GM20431 (cell line): Measurements from ENCODE around the gene SLC28A1.
"Not testable (repeated sequence)": the region's sequence is repeated elsewhere in the genome, so short reads cannot be mapped to it uniquely, and the experiment has no call there.

Experiments
- in situ Hi-C: fragments of 300-500 bp; cut with MseI, MboI; formaldehyde crosslinking; loops from one replicate; pipeline ENCODE4 v1.15.0; 2020; ENCODE audit warnings: low sequenced_read_pairs; ENCODE audit not compliant: unreplicated experiment

The SLC28A1 gene

GRCh38 chr15:84905016-84905916 is 20.8 kb downstream of the SLC28A1 start:
- in situ Hi-C loops, result no loop called here

GRCh38 chr15:84907731-84908130 is 23.3 kb downstream of the SLC28A1 start:
- in situ Hi-C loops, result no loop called here

DNA sequence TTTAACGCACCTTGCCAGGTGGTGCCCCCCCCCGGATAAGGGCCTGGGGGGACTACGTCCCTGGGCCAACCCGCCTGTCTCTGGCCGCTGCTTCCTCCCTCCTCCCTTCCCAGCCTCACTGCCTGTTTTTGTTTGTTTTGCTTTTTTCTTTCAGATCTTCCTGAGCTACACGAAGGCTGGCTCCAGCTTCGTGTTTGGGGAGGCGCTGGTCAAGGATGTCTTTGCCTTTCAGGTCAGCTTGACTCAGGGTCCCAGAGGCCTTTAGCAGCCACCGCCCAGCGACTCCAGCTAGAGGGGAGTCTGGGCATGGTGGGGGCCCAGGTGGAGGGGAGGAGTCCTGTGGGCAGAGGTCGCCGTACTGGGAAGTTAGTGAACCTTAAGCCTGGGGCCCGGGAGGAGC is 24.1 kb downstream of the SLC28A1 start:
- in situ Hi-C loops, result no loop called here

DNA sequence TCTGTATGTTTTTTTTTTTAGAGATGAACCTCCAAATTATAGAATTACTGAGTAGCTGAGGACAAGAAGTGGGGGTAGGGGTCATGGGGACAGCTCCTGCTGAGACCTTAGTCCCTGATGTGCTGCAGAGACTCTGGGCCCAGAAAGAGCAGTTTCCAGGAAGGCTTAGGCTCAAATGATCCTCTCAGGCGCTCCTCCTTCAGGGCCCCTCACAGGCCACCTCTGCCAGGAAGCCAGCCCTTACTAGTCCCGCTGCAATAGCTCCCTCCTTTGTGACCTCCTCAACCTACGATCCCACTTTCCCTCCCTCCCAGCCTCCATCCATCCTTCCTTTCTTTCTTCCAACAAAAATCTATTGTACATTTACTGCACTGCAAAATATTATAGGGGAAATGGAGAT is 24.6 kb downstream of the SLC28A1 start:
- in situ Hi-C loops, result no loop called here

DNA sequence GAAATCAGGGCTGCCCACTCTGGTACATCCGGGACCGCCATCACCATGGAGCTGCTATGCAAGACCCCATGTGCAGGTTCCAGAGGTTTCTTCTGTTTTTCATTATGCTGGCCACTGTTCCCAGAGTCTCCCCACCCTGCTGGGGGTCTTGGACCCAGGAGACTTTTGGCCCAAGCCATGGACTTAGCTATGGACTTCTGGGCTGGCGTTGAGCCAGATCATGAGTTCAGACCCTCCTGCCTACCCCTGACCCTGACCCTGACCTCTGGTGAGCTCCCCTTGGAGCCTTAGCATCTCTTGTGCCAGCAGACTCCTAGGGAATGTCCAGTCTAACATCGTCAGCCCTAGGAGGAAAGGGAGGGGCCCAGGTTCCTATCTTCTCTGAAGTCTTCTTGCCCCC is 25.3 kb downstream of the SLC28A1 start:
- in situ Hi-C loops, result no loop called here

GRCh38 chr15:84910928-84911623 is 26.6 kb downstream of the SLC28A1 start:
- in situ Hi-C loops, result no loop called here

DNA sequence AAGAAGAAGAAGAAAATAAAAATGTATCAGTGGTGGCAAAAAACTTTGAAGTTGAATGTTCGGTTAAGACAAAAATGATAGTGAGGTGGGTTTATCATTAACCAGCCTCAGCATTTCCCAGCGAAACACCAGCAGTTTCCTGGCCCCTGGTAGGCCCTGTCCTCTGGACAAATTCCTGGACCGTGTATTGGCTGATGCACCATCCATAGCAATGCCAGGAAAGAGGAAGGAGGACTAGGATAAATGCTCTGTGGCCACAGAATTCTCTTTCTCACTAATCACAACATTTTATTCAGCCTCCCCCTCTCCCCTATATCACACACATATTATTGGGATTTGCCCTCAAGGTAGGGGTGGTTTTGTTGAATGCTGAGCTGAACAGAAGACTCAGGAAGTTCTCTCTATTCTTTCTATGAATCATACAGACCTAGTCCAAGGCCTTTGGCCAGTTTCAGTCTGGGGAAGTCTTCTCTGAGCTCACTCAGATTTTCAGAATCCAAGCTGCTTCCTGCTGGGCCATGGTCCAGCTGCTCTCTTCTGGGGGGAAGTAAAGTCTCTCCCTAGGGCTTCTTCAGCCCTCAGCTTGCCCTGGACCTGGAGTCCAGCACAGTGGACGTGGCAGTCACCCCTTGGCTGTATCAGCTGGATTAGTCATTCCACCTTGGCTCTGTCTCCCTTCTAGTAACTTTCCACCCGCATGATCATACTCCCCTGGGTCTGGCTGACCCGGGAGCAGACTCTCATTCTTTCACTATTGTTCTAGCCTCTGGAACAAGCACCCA is 27.6 kb downstream of the SLC28A1 start:
- in situ Hi-C loops, result no loop called here

- in situ Hi-C loops, result no loop called here
Observed at GRCh38 chr15:84913360-84913723, 28.9 kb downstream of the SLC28A1 start.

- in situ Hi-C loops, result no loop called here
Observed at GRCh38 chr15:84914351-84914750, 29.9 kb downstream of the SLC28A1 start.

DNA sequence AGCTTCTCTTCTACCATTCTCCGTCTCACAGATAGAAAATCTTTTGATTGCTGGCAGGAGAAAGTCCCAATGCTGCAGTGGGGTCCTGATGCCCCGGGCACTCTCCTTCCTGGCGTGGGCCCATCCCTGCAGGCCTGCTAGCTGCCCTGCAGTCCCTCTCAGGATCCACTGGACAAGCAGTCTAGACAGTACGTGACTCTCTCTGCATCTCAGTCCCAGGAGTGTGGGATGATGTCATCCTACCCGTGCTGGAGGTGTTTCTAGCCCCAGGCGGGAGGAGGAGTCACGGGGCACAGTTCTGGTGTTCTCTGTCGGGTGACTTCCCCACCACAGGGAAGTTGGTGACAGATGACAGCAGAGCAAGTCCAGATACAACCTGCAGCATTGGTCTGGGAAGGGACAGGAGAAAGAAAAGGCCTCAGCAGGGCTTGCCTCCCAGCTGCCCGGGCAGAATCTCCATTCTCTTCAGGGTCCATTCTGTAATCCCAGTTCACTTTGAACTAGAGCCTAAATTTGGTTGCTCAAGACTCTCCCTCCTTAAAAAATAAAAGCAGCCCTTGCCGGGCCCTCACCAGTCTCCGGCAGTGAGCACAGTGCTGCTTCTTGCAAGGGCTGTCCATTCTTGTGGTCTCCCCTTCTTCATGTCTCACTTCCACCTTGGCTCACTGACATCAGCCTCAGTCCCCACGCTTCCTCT is 30.6 kb downstream of the SLC28A1 start:
- in situ Hi-C loops, result no loop called here

DNA sequence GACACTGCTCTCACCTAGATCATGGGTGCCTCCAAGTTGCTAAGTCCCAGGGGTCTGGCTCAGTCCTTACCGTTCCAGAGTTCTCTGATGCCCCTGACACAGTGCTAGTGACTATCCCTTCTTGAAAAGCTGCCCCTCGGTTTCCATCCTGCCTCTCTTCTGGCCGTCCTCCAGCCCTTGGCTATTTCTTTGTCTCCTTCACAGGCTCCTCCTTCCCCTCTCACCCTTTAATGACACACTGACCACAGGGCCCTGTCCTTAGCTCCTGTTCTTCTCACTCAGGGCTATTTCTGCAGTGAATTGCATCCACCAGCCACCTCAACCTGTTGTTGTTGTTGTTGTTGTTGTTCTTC is 31.1 kb downstream of the SLC28A1 start:
- in situ Hi-C loops, result no loop called here

DNA sequence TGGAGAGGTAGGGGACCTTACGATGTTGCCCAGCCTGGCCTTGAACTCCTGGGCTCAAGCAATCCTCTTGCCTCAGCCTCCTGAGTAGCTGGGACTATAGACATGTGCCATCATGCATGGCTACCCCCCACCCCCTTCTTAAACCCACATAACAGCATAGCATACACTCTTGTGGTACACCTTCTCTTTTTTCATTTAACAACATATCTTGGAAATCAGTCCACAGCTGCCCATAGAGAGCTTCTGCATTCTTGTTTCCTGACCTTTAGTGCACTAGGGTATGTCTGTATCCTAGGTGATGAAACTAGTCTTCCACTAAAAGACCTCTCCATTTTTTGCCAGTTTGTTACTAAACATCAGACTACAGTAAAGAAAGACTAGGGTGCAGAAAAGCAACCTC is 33.0 kb downstream of the SLC28A1 start:
- in situ Hi-C loops, result no loop called here

DNA sequence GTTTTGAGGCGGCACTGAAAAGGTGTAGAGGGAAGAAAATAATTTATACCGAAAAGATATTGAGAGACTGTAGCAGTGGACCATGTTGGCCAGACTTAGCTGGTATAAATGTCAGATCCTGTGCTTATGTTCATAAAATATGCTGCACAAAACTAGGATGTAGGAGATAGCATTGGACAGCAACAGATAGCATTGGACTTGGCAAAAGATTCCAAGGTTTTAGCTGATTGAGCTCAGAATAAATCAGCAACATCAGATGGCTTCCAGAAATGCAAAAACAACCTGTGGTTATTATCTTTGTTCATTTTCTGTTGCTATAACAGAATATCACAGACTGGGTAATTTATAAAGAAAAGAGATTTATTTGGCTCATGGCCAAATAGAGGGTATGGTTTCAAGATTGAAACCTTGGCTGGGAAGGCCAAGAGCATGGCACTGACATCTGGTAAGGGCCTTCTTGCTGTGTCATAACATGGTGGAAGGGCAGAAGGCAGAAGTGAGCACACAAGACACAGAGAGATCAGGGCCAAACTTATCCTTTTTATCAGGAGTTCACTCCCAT is 34.7 kb downstream of the SLC28A1 start:
- in situ Hi-C loops, result no loop called here

- in situ Hi-C loops, result no loop called here
Observed at GRCh38 chr15:84921121-84921520, 36.7 kb downstream of the SLC28A1 start.

GRCh38 chr15:84922530-84922929 is 38.1 kb downstream of the SLC28A1 start:
- in situ Hi-C loops, result no loop called here

DNA sequence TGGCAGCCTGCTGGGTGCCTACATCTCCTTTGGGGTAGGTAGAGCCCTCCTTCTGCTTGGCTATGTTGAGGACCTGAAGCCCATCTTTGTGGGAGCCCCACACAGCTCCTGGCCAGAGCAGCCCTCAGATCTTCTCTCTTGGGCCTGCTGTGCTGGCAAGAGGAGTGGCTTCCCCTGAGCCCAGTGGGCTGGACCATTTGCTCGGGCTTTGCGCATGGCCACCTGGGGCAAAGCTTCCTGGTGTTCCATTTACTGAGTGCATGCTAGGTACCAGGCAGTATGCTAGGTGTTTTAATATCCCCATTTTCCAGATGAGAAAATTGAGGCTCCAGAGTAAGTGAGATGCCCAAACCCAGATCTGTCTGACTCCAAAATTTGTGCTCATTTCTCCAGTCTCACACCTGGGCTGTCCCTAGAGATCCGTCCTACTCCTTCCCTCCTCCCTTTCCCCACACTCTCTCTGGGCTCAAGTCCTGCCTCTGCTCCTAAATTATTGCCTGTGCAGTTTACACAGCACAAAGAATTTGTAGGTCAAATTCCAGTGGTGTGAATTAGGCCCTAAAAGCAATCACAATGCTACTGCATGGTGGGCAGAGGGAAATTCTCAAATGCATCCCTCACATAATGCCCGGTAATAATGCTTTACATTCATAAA is 39.7 kb downstream of the SLC28A1 start:
- in situ Hi-C loops, result no loop called here

GRCh38 chr15:84924821-84925569 is 40.5 kb downstream of the SLC28A1 start:
- in situ Hi-C loops, result not testable (repeated sequence)

DNA sequence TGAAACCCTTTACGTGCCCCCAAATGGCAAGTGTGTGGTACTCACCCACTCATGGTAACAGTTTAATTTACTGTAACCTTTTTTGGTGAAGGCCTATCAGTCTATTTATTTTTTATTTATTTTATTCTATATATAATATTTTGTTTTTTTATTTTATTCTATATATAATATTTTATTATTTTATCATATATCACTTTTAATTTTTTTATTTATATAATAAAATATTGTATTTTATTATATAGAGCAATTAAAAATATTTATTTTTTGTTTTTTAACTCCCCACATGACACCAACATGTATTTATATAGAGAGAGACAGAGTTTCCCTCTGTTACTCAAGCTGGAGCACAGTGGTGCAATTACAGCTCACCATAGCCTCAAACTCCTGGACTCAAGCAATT is 41.4 kb downstream of the SLC28A1 start:
- in situ Hi-C loops, result no loop called here
